PFSK-1 (cell line): Measurements from ENCODE around the gene PIM3.

Source experiments
- POLR2AphosphoS5 ChIP-seq: IDR thresholded peaks from 2 replicates; pipeline ENCODE4 v1.6.1; 2012; ENCODE audit warnings: low read depth, mild to moderate bottlenecking, control low read depth, low read length, moderate library complexity
- SIN3A ChIP-seq: IDR thresholded peaks from 2 replicates; pipeline ENCODE4 v1.6.1; 2012; ENCODE audit warnings: mild to moderate bottlenecking, low read length, moderate library complexity, borderline replicate concordance; ENCODE audit not compliant: insufficient read depth
- TF ChIP-seq, protein P1 (sequence below), 2 experiments: IDR thresholded peaks; 2 replicates each; pipeline versions ENCODE4 v1.6.1 to v1.8.0; 2011 to 2012; ENCODE audit warnings: low read depth in 2 of 2, low read length in 2 of 2, control low read depth in 1 of 2, inconsistent platforms in 1 of 2, mild to moderate bottlenecking in 1 of 2, moderate library complexity in 1 of 2; ENCODE audit not compliant: insufficient read depth in 1 of 2

DNA sequence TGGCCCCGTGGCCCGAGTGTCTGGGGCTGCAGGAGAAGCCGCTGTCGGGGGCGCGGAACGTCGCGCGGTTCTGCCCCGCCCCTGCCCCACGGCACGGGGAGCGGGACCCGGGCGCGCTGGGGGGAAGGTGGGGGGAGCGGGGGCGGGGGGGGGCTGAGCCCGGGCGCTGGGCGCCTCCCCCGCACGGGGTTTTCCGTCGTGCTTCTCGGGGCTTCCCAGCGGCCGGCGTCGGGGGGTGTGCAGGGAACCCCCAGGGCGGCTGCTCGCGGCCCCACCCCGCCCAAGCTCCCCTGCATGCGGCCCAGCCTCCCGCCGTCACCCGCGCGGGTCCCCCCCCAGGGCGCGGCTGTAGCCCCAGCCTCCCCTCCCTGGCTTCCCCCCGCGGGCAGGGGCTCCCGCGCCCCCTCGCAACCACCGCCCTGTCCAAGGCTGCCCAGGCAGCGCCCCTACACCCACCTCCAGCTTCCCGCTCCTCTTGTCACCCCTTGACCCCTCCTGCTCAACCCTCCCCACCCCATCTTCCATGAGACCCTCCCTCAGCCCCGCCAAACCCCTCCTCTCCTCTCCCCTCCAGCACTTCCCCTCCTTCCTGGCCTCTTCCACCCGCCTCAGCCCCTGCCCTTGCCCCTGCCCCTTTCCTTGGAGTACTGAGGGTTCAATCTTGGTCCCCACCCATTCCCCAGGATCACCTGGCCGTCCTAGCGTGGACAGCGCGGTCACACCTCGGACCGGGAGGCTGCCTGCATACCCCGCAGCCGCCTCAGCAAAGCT lies 50.3 kb downstream of the PIM3 start:
- TF ChIP-seq POLR2AphosphoS5 (no peak), SIN3A (no peak)
- TF ChIP-seq, protein P1, sequence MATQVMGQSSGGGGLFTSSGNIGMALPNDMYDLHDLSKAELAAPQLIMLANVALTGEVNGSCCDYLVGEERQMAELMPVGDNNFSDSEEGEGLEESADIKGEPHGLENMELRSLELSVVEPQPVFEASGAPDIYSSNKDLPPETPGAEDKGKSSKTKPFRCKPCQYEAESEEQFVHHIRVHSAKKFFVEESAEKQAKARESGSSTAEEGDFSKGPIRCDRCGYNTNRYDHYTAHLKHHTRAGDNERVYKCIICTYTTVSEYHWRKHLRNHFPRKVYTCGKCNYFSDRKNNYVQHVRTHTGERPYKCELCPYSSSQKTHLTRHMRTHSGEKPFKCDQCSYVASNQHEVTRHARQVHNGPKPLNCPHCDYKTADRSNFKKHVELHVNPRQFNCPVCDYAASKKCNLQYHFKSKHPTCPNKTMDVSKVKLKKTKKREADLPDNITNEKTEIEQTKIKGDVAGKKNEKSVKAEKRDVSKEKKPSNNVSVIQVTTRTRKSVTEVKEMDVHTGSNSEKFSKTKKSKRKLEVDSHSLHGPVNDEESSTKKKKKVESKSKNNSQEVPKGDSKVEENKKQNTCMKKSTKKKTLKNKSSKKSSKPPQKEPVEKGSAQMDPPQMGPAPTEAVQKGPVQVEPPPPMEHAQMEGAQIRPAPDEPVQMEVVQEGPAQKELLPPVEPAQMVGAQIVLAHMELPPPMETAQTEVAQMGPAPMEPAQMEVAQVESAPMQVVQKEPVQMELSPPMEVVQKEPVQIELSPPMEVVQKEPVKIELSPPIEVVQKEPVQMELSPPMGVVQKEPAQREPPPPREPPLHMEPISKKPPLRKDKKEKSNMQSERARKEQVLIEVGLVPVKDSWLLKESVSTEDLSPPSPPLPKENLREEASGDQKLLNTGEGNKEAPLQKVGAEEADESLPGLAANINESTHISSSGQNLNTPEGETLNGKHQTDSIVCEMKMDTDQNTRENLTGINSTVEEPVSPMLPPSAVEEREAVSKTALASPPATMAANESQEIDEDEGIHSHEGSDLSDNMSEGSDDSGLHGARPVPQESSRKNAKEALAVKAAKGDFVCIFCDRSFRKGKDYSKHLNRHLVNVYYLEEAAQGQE (IDR thresholded peaks at IDR 0.05; ENCODE audit: insufficient read depth in 1 of 2, low read depth in 2 of 2, low read length in 2 of 2): no peak
